Measurements from ENCODE around the gene SPOCK2.

GRCh38 chr10:72105098-72105475, 16.7 kb upstream of the SPOCK2 start:
- TF ChIP-seq, protein P1, sequence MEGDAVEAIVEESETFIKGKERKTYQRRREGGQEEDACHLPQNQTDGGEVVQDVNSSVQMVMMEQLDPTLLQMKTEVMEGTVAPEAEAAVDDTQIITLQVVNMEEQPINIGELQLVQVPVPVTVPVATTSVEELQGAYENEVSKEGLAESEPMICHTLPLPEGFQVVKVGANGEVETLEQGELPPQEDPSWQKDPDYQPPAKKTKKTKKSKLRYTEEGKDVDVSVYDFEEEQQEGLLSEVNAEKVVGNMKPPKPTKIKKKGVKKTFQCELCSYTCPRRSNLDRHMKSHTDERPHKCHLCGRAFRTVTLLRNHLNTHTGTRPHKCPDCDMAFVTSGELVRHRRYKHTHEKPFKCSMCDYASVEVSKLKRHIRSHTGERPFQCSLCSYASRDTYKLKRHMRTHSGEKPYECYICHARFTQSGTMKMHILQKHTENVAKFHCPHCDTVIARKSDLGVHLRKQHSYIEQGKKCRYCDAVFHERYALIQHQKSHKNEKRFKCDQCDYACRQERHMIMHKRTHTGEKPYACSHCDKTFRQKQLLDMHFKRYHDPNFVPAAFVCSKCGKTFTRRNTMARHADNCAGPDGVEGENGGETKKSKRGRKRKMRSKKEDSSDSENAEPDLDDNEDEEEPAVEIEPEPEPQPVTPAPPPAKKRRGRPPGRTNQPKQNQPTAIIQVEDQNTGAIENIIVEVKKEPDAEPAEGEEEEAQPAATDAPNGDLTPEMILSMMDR (IDR thresholded peaks at IDR 0.05 in 8 of 11, conservative IDR thresholded peaks at IDR 0.05 in 3 of 11) = no peak
- TF ChIP-seq POLR2AphosphoS5 (IDR thresholded peaks at IDR 0.05) (no peak), POLR2A (IDR thresholded peaks at IDR 0.05) (no peak)

Measured in spleen (tissue), 7 donors.